Left lung (tissue), 10 donors: Measurements from ENCODE around the gene GATA5. TPM values are rescaled to one million over a fixed set of nuclear protein-coding genes. Genes with fewer than 3 reads are reported as not detected.

Experiments
- ATAC-seq: fragments of 200-7000 bp; cut with Tn5 transposase; one replicate; pipeline ENCODE4 v1.9.1; 2020; ENCODE audit warnings: moderate library complexity
- DNase-seq, 4 donors: peaks; one replicate each; pipeline ENCODE4 v3.0.0-alpha.2; 2013 to 2020
- H3K27ac ChIP-seq, 2 donors: fragments of 200-600 bp; sonication (generic) in 1 of 2; one replicate each; pipeline versions ENCODE4 v1.5.0 to v1.8.0; 2020 to 2021
- H3K27me3 ChIP-seq, 2 donors: fragments of 200-600 bp; sonication (generic) in 1 of 2; one replicate each; pipeline versions ENCODE4 v1.5.0 to v1.8.0; 2020 to 2021
- H3K36me3 ChIP-seq, 2 donors: fragments of 200-600 bp; sonication (generic) in 1 of 2; one replicate each; pipeline versions ENCODE4 v1.5.0 to v1.8.0; 2020 to 2021
- H3K4me1 ChIP-seq, 2 donors: fragments of 200-600 bp; one replicate each; pipeline ENCODE4 v1.8.0; 2021
- H3K4me3 ChIP-seq, 2 donors: fragments of 200-600 bp; sonication (generic) in 1 of 2; one replicate each; pipeline versions ENCODE4 v1.5.0 to v1.8.0; 2020 to 2021; ENCODE audit warnings: mild to moderate bottlenecking in 1 of 2
- H3K9me3 ChIP-seq, 2 donors: fragments of 200-600 bp; sonication (generic) in 1 of 2; one replicate each; pipeline versions ENCODE4 v1.5.0 to v1.8.0; 2020 to 2021
- intact Hi-C, 2 donors: fragments of 100-400 bp; cut with DNase I; formaldehyde crosslinking; loops; one replicate each; pipeline versions ENCODE4 v1.11.2 to v1.14.2; 2022
- polyA plus RNA-seq, 6 donors: library from polyadenylated mRNA; unstranded; fragments of 120-200 nt; gene quantifications; one replicate each; pipeline ENCODE4 v1.2.1, GENCODE V29; 2013; ENCODE audit not compliant: insufficient read length in 6 of 6
- total RNA-seq, 2 donors: library from RNA; stranded (reverse); fragmentation: NEBNext Ultra II Directional; extraction: Animal tissue kit (Norgen Biotek cat#: 25700); gene quantifications; one replicate each; pipeline ENCODE4 v1.2.1, GENCODE V29; 2021
- TF ChIP-seq, protein P1 (sequence below), 2 donors: fragments of 200-600 bp; sonication (generic) in 1 of 2; IDR thresholded peaks; one replicate each; pipeline versions ENCODE4 v1.5.0 to v1.8.0; 2021; ENCODE audit warnings: antibody characterized with exemption in 2 of 2
- donor health status: DM: no; HTN: yes; CAD: no.
- donor health status: DM: no; HTN: no; CAD: no.

Gene GATA5
- total and polyA plus RNA-seq, 8 donors: 0.84 to 45.8 (median 30.9) TPM

DNA sequence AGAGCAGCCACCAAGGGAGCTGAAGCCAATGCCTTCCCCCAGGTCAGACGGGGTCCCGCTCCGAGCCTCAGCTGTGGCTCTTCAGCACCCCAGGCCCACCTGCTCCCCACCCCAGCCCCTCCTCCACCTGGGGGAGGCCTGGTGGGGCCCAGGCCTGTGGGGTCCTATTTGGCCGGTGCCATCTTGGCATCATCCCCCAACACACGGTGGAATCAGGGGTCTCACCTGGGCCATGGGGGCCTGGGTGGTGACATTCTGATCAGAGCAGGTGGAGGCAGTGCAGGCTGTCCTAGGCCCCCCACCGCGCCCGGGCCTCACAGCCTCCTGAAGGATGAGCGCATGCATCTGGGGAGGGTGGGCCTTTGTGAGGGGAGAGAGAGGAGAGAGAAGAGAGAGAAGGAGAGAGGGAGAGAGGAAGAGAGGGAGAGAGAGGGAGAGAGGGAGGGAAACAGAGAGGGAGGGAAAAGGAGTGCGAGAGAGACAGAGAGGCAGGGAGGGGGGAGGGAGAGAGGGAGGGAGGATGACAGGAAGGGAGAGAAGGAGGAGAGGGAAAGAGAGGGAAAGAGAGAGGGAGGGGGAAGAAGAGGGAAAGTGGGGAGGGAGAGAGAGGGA lies 24.5 kb downstream of the GATA5 start:
- H3K27ac ChIP-seq: no peak overlapping the region
- TF ChIP-seq, protein P1, sequence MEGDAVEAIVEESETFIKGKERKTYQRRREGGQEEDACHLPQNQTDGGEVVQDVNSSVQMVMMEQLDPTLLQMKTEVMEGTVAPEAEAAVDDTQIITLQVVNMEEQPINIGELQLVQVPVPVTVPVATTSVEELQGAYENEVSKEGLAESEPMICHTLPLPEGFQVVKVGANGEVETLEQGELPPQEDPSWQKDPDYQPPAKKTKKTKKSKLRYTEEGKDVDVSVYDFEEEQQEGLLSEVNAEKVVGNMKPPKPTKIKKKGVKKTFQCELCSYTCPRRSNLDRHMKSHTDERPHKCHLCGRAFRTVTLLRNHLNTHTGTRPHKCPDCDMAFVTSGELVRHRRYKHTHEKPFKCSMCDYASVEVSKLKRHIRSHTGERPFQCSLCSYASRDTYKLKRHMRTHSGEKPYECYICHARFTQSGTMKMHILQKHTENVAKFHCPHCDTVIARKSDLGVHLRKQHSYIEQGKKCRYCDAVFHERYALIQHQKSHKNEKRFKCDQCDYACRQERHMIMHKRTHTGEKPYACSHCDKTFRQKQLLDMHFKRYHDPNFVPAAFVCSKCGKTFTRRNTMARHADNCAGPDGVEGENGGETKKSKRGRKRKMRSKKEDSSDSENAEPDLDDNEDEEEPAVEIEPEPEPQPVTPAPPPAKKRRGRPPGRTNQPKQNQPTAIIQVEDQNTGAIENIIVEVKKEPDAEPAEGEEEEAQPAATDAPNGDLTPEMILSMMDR (IDR thresholded peaks at IDR 0.05): no peak
- no peak overlapping the region for H3K4me3 ChIP-seq
- H3K9me3 ChIP-seq: no peaks in the 10 kb centered on the region
- H3K4me1 ChIP-seq: no peaks in the 10 kb centered on the region
- H3K27me3 ChIP-seq: peaks cover 0 to 91% of the 10 kb centered on the region in 2 donors
- H3K36me3 ChIP-seq: no peaks in the 10 kb centered on the region
- DNase-seq (no peak), ATAC-seq (no peak)
- intact Hi-C loops: no loop called here

DNA sequence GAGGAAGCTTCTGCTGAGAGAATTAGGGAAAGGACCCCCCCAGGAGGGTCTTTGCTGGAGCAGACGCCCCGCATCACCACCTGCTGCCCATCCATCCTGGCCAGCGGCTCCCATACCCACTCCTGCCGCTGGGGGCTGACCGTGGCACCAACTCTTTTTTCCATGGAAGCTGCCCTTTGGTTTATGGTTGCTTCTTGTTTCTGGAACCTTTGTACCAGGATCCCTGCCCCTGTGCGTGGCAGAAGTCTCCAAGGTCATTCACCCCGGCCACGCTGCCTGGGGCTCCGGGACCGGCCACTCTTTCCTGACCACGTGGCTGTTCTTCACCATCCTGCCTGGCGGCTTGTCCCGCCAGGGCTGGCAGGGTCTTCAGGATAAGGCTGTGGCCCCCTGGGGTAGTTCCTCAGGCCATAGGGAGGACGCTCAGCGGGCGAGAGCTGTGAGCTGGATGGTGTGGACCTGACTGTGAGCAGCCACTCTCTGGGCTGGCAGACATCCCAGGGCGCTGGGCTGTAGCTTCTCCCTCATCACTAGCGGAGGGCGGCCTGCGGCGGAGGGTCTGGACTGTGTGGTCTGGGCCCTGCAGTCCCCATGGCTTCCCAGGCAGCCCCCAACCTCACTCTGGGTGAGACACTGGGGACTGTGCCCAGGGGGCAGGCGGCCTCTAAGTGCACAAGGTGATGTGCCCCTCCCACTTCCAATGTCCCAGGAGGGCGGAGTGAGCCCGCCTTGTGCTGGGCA lies 25.7 kb downstream of the GATA5 start:
- H3K27me3 ChIP-seq: peaks cover 0 to 84% of the 10 kb centered on the region in 2 donors
- no peak overlapping the region for H3K27ac ChIP-seq
- peak in 1 of 4 donors; percentile 75 for DNase-seq
- no peak overlapping the region for H3K4me3 ChIP-seq
- H3K4me1 ChIP-seq: no peaks in the 10 kb centered on the region
- TF ChIP-seq, protein P1 (IDR thresholded peaks at IDR 0.05): no peak
- intact Hi-C loops: no loop called here
- ATAC-seq: no peak
- no peaks in the 10 kb centered on the region for H3K36me3 ChIP-seq
- no peaks in the 10 kb centered on the region for H3K9me3 ChIP-seq

DNA sequence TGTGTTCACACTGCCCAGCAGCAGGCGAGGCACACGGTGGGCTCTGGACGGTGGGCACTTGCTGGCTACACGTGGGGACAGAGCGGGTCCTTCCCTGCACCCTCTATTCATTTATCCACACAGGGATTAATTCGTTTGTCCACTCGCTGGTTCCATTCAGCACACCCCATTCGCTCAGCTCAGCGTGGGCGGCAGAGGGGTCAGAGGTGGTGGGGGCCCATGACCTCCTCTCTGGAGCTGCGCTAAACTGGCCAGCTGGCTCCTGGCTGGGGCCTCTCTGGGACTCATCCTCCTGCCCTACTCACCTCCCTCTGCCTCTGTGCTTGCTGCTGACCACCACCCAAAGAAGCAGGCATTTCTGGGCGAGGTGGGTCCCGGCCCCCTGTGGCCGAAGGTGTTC lies 27.0 kb downstream of the GATA5 start:
- H3K4me3 ChIP-seq: no peak overlapping the region
- H3K36me3 ChIP-seq: no peaks in the 10 kb centered on the region
- H3K27ac ChIP-seq: no peak overlapping the region
- TF ChIP-seq, protein P1 (IDR thresholded peaks at IDR 0.05): no peak
- intact Hi-C loops: no loop called here
- no peaks in the 10 kb centered on the region for H3K9me3 ChIP-seq
- H3K4me1 ChIP-seq: no peaks in the 10 kb centered on the region
- ATAC-seq: no peak
- no peak for DNase-seq
- H3K27me3 ChIP-seq: peaks cover 0 to 70% of the 10 kb centered on the region in 2 donors

DNA sequence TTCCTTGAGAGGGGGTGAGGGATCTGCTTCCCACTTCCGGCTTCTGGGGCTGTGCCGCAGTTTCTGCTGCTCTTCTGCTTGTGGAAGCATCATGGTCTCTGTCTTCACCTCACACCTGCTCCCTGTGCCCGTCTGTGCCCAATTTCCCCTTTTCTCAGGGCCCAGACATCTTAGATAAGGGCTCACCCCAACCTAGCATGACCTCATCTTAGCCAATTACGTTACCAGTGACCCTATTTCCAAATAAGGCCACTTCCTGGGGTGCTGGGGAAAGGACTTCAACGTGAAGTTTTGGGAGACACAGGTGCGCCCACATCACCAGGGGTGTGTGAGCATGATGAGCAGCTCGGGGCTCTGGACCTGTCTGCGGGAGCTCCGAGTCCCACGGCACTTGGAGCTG lies 27.8 kb downstream of the GATA5 start:
- DNase-seq: no peak
- H3K4me1 ChIP-seq: no peaks in the 10 kb centered on the region
- H3K27me3 ChIP-seq: peaks cover 0 to 63% of the 10 kb centered on the region in 2 donors
- intact Hi-C loops: no loop called here
- H3K36me3 ChIP-seq: no peaks in the 10 kb centered on the region
- no peak overlapping the region for H3K4me3 ChIP-seq
- TF ChIP-seq, protein P1 (IDR thresholded peaks at IDR 0.05): no peak
- ATAC-seq: no peak
- H3K9me3 ChIP-seq: no peaks in the 10 kb centered on the region
- H3K27ac ChIP-seq: no peak overlapping the region
